Testis (tissue), 2 donors: ENCODE results near the gene TPRN.

ENCODE experiments used
- POLR2A ChIP-seq: fragments of 450-650 bp; IDR thresholded peaks from one replicate; pipeline ENCODE4 v1.6.1; 2017; ENCODE audit warnings: antibody characterized with exemption, mild to moderate bottlenecking, moderate library complexity
- TF ChIP-seq, protein P1 (sequence below), 3 experiments: fragments of 450-650 bp in 2 of 3; fragments of 200-600 bp in 1 of 3; sonication (generic) in 1 of 3; IDR thresholded peaks; one replicate each; pipeline ENCODE4 v1.5.1; 2016 to 2019; ENCODE audit warnings: antibody characterized with exemption in 3 of 3, mild to moderate bottlenecking in 2 of 3, moderate library complexity in 1 of 3

DNA sequence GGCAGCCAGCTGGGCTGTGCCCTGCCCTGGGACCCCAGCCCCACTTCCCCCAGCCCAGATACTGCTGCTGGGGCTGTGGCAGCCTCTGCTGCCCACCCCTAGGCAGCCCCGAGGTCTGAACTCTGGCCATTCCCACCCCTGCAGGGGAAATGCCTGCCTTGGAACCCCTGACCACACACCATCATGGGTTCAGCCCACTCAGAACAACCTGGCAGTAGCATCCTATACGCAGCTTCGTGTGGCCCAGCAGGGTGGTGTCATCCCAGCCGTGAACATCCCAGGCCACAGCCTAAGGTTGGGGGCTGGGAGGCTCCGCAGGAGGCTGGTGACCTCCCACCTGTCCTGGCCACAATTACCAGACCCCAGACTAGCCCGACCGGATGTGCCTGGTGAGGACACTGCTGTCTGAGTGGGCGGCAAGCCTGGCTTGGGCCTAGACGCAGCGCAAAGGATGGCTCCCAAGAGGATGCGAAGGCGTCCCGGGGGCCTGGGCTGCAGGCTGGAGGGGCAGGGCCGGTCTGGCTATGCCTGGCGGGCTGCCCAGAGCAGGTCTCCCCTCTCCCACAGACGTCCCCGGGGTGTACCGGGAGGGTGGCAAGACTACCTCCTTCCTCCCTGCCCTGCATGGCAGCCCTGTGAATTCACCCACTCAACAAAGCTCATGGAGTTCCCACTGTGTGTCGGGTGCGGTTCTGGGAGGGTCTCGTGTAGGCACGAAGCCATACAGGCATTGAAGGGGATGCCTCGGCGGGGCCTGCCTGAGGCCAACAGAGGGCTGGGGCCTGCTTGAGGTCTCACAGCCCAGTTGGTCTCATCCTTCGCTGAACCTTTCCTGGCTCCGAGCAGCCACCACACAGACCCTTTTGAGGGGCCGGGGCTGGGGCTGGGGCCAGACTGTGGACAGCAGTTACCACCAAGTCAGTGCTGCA is 28.7 kb upstream of the TPRN start:
- no peak for TF ChIP-seq POLR2A
- TF ChIP-seq, protein P1, sequence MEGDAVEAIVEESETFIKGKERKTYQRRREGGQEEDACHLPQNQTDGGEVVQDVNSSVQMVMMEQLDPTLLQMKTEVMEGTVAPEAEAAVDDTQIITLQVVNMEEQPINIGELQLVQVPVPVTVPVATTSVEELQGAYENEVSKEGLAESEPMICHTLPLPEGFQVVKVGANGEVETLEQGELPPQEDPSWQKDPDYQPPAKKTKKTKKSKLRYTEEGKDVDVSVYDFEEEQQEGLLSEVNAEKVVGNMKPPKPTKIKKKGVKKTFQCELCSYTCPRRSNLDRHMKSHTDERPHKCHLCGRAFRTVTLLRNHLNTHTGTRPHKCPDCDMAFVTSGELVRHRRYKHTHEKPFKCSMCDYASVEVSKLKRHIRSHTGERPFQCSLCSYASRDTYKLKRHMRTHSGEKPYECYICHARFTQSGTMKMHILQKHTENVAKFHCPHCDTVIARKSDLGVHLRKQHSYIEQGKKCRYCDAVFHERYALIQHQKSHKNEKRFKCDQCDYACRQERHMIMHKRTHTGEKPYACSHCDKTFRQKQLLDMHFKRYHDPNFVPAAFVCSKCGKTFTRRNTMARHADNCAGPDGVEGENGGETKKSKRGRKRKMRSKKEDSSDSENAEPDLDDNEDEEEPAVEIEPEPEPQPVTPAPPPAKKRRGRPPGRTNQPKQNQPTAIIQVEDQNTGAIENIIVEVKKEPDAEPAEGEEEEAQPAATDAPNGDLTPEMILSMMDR (IDR thresholded peaks at IDR 0.05): no peak
